BE2C (cell line): ENCODE measurements around the gene FIBP.

ENCODE experiments used
- DNase-seq: peaks from one replicate; pipeline ENCODE4 v3.0.0-alpha.2; 2020
- H3K27me3 ChIP-seq: fragments of 250-450 bp; sonication (Bioruptor Pico); 2 replicates; pipeline ENCODE4 v1.5.1; 2020; ENCODE audit warnings: mild to moderate bottlenecking
- H3K36me3 ChIP-seq: fragments of 250-450 bp; sonication (Bioruptor Pico); 2 replicates; pipeline ENCODE4 v1.5.1; 2020; ENCODE audit warnings: mild to moderate bottlenecking
- H3K4me1 ChIP-seq: fragments of 250-450 bp; sonication (Bioruptor Pico); 2 replicates; pipeline ENCODE4 v1.5.1; 2020
- H3K4me3 ChIP-seq: 2 replicates; pipeline ENCODE4 v1.5.1; 2011; ENCODE audit warnings: low read depth, low read length
- H3K9me3 ChIP-seq: fragments of 250-450 bp; sonication (Bioruptor Pico); 2 replicates; pipeline ENCODE4 v1.5.1; 2020
- TF ChIP-seq, protein P1 (sequence below): IDR thresholded peaks from 2 replicates; pipeline ENCODE4 v1.5.1; 2012; ENCODE audit warnings: mild to moderate bottlenecking, low read depth, low read length

FIBP gene

GRCh38 chr11:65927904-65928397, 39.7 kb upstream of the FIBP start:
- TF ChIP-seq, protein P1, sequence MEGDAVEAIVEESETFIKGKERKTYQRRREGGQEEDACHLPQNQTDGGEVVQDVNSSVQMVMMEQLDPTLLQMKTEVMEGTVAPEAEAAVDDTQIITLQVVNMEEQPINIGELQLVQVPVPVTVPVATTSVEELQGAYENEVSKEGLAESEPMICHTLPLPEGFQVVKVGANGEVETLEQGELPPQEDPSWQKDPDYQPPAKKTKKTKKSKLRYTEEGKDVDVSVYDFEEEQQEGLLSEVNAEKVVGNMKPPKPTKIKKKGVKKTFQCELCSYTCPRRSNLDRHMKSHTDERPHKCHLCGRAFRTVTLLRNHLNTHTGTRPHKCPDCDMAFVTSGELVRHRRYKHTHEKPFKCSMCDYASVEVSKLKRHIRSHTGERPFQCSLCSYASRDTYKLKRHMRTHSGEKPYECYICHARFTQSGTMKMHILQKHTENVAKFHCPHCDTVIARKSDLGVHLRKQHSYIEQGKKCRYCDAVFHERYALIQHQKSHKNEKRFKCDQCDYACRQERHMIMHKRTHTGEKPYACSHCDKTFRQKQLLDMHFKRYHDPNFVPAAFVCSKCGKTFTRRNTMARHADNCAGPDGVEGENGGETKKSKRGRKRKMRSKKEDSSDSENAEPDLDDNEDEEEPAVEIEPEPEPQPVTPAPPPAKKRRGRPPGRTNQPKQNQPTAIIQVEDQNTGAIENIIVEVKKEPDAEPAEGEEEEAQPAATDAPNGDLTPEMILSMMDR, result no peak
- Histone ChIP-seq H3K9me3 (no peaks in the 10 kb centered on the region), H3K4me1 (no peaks in the 10 kb centered on the region), H3K4me3 (no peak overlapping the region), H3K36me3 (no peaks in the 10 kb centered on the region), H3K27me3 (no peaks in the 10 kb centered on the region)
- no peak for DNase-seq

DNA sequence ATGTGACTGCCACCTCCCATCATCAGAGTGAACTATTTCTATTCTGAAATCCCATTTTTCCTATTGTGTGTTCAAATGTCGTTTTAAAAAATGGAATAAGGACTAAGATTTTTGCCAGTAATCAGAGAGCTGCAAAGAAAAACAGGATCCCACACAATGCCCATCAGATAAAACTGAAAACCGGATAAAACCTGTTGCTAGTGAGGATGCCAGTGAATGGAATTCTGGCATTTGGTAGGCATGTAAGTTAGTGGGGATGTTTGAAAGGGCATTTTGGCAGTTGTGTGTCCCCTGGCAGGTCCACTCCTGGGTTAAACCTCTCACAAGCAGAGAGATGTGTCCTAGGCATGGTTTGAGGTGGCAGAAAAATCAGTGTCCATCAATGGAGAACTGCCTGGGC, 37.1 kb upstream of the FIBP start:
- Histone ChIP-seq H3K36me3 (no peaks in the 10 kb centered on the region), H3K9me3 (no peaks in the 10 kb centered on the region), H3K4me1 (no peaks in the 10 kb centered on the region), H3K27me3 (no peaks in the 10 kb centered on the region), H3K4me3 (no peak overlapping the region)
- DNase-seq, result no peak
- TF ChIP-seq, protein P1, result no peak

DNA sequence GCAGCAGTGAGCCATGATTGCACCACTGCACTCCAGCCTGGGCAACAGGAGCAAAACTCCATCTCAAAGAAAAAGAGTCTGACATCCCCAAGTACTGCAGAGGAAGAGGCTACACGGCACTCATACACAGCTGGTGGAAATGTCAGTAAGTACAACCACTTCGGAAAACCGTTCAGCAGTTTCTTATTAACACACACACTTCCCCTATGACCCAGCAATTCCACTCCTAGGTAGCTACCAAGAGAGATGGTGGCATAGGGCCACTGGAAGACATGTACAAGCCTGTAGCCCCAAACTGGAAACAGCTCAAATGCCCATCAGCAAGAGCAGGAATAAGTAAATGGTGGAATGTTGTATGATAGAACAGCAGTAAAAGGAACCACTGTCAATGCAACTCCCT, 34.3 kb upstream of the FIBP start:
- Histone ChIP-seq H3K36me3 (no peaks in the 10 kb centered on the region), H3K4me1 (no peaks in the 10 kb centered on the region), H3K27me3 (no peaks in the 10 kb centered on the region), H3K4me3 (no peak overlapping the region), H3K9me3 (no peaks in the 10 kb centered on the region)
- TF ChIP-seq, protein P1, result no peak
- DNase-seq, result no peak

GRCh38 chr11:65921876-65922275, 33.6 kb upstream of the FIBP start:
- H3K4me1 ChIP-seq, result no peaks in the 10 kb centered on the region
- no peak for DNase-seq
- no peaks in the 10 kb centered on the region for H3K36me3 ChIP-seq
- H3K4me3 ChIP-seq, result no peak overlapping the region
- H3K9me3 ChIP-seq, result no peaks in the 10 kb centered on the region
- TF ChIP-seq, protein P1, result no peak
- H3K27me3 ChIP-seq, result no peaks in the 10 kb centered on the region

- Histone ChIP-seq H3K4me3 (no peak overlapping the region; the same call in 1 of the 2 replicates), H3K4me1 (peaks cover 4% of the 10 kb centered on the region; the same call in 1 of the 2 replicates), H3K27me3 (no peaks in the 10 kb centered on the region), H3K36me3 (no peaks in the 10 kb centered on the region), H3K9me3 (no peaks in the 10 kb centered on the region)
- no peak for DNase-seq
- TF ChIP-seq, protein P1, result no peak
These were observed 32.8 kb upstream of the FIBP start for GRCh38 chr11:65921033-65921555.

- DNase-seq, result peak; percentile 34
- Histone ChIP-seq H3K9me3 (no peaks in the 10 kb centered on the region), H3K4me3 (peak overlapping the region; percentile 73), H3K4me1 (peaks cover 11% of the 10 kb centered on the region), H3K36me3 (no peaks in the 10 kb centered on the region), H3K27me3 (no peaks in the 10 kb centered on the region)
- TF ChIP-seq, protein P1, result no peak
These were observed 32.1 kb upstream of the FIBP start for GRCh38 chr11:65920372-65920802.
